ENCODE measurements around the gene DLX1.
"Not testable (repeated sequence)": the region's sequence is repeated elsewhere in the genome, so short reads cannot be mapped to it uniquely, and the experiment has no call there.

Gene DLX1

GRCh38 chr2:172120118-172120517 lies 34.8 kb downstream of the DLX1 start:
- FAIRE-seq, result no peak

- no peak for FAIRE-seq
These were observed 43.2 kb downstream of the DLX1 start for GRCh38 chr2:172128484-172128883.

GRCh38 chr2:172129404-172129803 lies 44.1 kb downstream of the DLX1 start:
- FAIRE-seq, result no peak

- FAIRE-seq, result no peak
These were observed 46.6 kb downstream of the DLX1 start for GRCh38 chr2:172131713-172132555.

- no peak for FAIRE-seq
These were observed 49.0 kb downstream of the DLX1 start for GRCh38 chr2:172134270-172134669.

- no peak for FAIRE-seq
These were observed 50.1 kb downstream of the DLX1 start for GRCh38 chr2:172135446-172135845.

- no peak for FAIRE-seq
These were observed 51.8 kb downstream of the DLX1 start for GRCh38 chr2:172137109-172137508.

GRCh38 chr2:172137943-172138342 lies 52.6 kb downstream of the DLX1 start:
- FAIRE-seq, result no peak

- not testable (repeated sequence) for FAIRE-seq
These were observed 53.4 kb downstream of the DLX1 start for GRCh38 chr2:172138727-172139126.

All from islet of Langerhans (tissue), 1 donor.